A549 (cell line): ENCODE results near the gene ARHGAP4. TPM values are rescaled to one million over a fixed set of nuclear protein-coding genes. Genes with fewer than 3 reads are reported as not detected.

Experiments used
- ATAC-seq, 2 experiments: fragments of 200-7000 bp in 1 of 2; fragments of >200 bp in 1 of 2; cut with Nextera tagmentation in 1 of 2; cut with Tn5 transposase in 1 of 2; 3 replicates each; pipeline versions ENCODE4 v1.8.0 to v1.9.1; 2018 to 2020; ENCODE audit warnings: mild to moderate bottlenecking in 1 of 2, moderate library complexity in 1 of 2
- CTCF ChIA-PET: fragments of 300-600 bp; sonication (Branson Sonifier 250); formaldehyde crosslinking; extraction: SDS; loops from one replicate; lab custom pipeline; 2021; ENCODE audit warnings: antibody characterized with exemption, inconsistent platforms; lab: Yijun Ruan, JAX
- POLR2A ChIA-PET: fragments of 350-600 bp; formaldehyde crosslinking; extraction: SDS; loops from one replicate; lab custom pipeline; 2021; ENCODE audit warnings: antibody characterized with exemption, inconsistent platforms; lab: Yijun Ruan, JAX
- DNase-seq, 2 experiments: peaks; one replicate each; pipeline versions ENCODE4 v3.0.0 to v3.0.0-alpha.2; 2011 to 2016; ENCODE audit warnings: low read depth in 1 of 2, low spot score in 1 of 2
- FAIRE-seq: peaks from 2 replicates; lab custom pipeline; 2011; peaks lifted over from hg19 to GRCh38; lab: Jason Lieb, UNC
- H3K27ac ChIP-seq, 2 experiments: fragments of >200 bp; sonication (Bioruptor Twin); formaldehyde crosslinking; 3 replicates each; pipeline ENCODE4 v1.5.1; 2016 to 2017
- H3K4me1 ChIP-seq: fragments of >200 bp; sonication (Bioruptor Twin); formaldehyde crosslinking; 3 replicates; pipeline ENCODE4 v1.6.1; 2016
- H3K4me2 ChIP-seq: fragments of >200 bp; sonication (Bioruptor Twin); formaldehyde crosslinking; 3 replicates; pipeline ENCODE4 v1.6.1; 2016
- H3K4me3 ChIP-seq: fragments of >200 bp; sonication (Bioruptor Twin); formaldehyde crosslinking; 3 replicates; pipeline ENCODE4 v1.5.1; 2016
- H3K9me3 ChIP-seq: fragments of >200 bp; sonication (Bioruptor Twin); formaldehyde crosslinking; 3 replicates; pipeline ENCODE4 v1.6.1; 2016
- ATOH8 ChIP-seq: fragments of 250-450 bp; sonication (Bioruptor Pico); IDR thresholded peaks from 2 replicates; pipeline ENCODE4 v1.5.0; 2020; ENCODE audit warnings: low read depth, mild to moderate bottlenecking, moderate library complexity
- BCL3 ChIP-seq: fragments of >200 bp; sonication (Bioruptor Twin); formaldehyde crosslinking; IDR thresholded peaks from 3 replicates; pipeline ENCODE4 v1.6.1; 2016
- BHLHE40 ChIP-seq: IDR thresholded peaks from 2 replicates; pipeline ENCODE4 v1.6.1; 2012; ENCODE audit warnings: low read depth, low read length, inconsistent platforms
- CBX2 ChIP-seq: fragments of 200-600 bp; sonication (generic); IDR thresholded peaks from 2 replicates; pipeline ENCODE4 v1.6.1; 2016; ENCODE audit warnings: low read depth, mild to moderate bottlenecking, borderline replicate concordance
- CEBPB ChIP-seq, 2 experiments: fragments of >200 bp in 1 of 2; sonication (Bioruptor Twin) in 1 of 2; formaldehyde crosslinking in 1 of 2; IDR thresholded peaks; 2 replicates each; pipeline ENCODE4 v1.6.1; 2012 to 2016
- CHD2 ChIP-seq: fragments of 150-350 bp; IDR thresholded peaks from 2 replicates; pipeline ENCODE4 v1.6.1; 2014; ENCODE audit warnings: low read length; ENCODE audit not compliant: partially characterized antibody
- EHMT2 ChIP-seq: fragments of 200-600 bp; sonication (generic); IDR thresholded peaks from 2 replicates; pipeline ENCODE4 v1.6.1; 2016; ENCODE audit warnings: antibody characterized with exemption, low read depth, mild to moderate bottlenecking, moderate library complexity
- FOSB ChIP-seq: fragments of 250-450 bp; sonication (Bioruptor Pico); IDR thresholded peaks from 2 replicates; pipeline ENCODE4 v1.5.0; 2020; ENCODE audit warnings: mild to moderate bottlenecking, moderate library complexity
- FOSL2 ChIP-seq, 2 experiments: fragments of 450-650 bp in 1 of 2; fragments of >200 bp in 1 of 2; sonication (Bioruptor Twin) in 1 of 2; formaldehyde crosslinking; IDR thresholded peaks; 2 replicates each; pipeline versions ENCODE4 v1.5.0 to v1.6.1; 2016 to 2020; ENCODE audit warnings: mild to moderate bottlenecking in 1 of 2, moderate library complexity in 1 of 2
- GATA3 ChIP-seq: IDR thresholded peaks from 2 replicates; pipeline ENCODE4 v1.6.1; 2012; ENCODE audit warnings: borderline replicate concordance
- HEYL ChIP-seq: fragments of 250-450 bp; sonication (Bioruptor Pico); IDR thresholded peaks from 2 replicates; pipeline ENCODE4 v1.8.0; 2021; ENCODE audit warnings: mild to moderate bottlenecking, moderate library complexity
- HMGXB4 ChIP-seq: fragments of 250-450 bp; sonication (Bioruptor Pico); IDR thresholded peaks from 2 replicates; pipeline ENCODE4 v1.5.0; 2021; ENCODE audit warnings: mild to moderate bottlenecking, moderate library complexity, borderline replicate concordance
- JUN ChIP-seq, 2 experiments: fragments of >200 bp; sonication (Bioruptor Twin); formaldehyde crosslinking; IDR thresholded peaks; 2 replicates in 1 of 2; 3 replicates in 1 of 2; pipeline ENCODE4 v1.6.1; 2016 to 2017
- KDM1A ChIP-seq: fragments of 200-600 bp; sonication (generic); IDR thresholded peaks from 2 replicates; pipeline ENCODE4 v1.6.1; 2016; ENCODE audit warnings: low read depth, mild to moderate bottlenecking
- KDM5A ChIP-seq: fragments of 200-600 bp; sonication (generic); IDR thresholded peaks from 2 replicates; pipeline ENCODE4 v1.6.1; 2016; ENCODE audit warnings: antibody characterized with exemption, mild to moderate bottlenecking
- NFE2L2 ChIP-seq: fragments of 150-350 bp; conservative IDR thresholded peaks from 2 replicates; pipeline ENCODE4 v1.6.1; 2014; ENCODE audit warnings: low read length
- RARB ChIP-seq: fragments of 250-450 bp; sonication (Bioruptor Pico); IDR thresholded peaks from 2 replicates; pipeline ENCODE4 v1.8.0; 2021; ENCODE audit warnings: mild to moderate bottlenecking, moderate library complexity
- RFX5 ChIP-seq: fragments of 450-650 bp; IDR thresholded peaks from 2 replicates; pipeline ENCODE4 v1.7.1; 2014; ENCODE audit warnings: antibody characterized with exemption, mild to moderate bottlenecking, moderate library complexity
- RNF2 ChIP-seq: fragments of 200-600 bp; sonication (generic); IDR thresholded peaks from 2 replicates; pipeline ENCODE4 v1.6.1; 2016; ENCODE audit warnings: low read depth, mild to moderate bottlenecking, antibody characterized with exemption, moderate library complexity, borderline replicate concordance
- TP53 ChIP-seq: fragments of 250-450 bp; sonication (Bioruptor Pico); IDR thresholded peaks from 2 replicates; pipeline ENCODE4 v1.5.0; 2021; ENCODE audit warnings: mild to moderate bottlenecking, moderate library complexity
- ZC3H11A ChIP-seq: fragments of 450-650 bp; IDR thresholded peaks from 2 replicates; pipeline ENCODE4 v1.6.1; 2014; ENCODE audit warnings: antibody characterized with exemption, mild to moderate bottlenecking
- WGBS: methylation state at CpG from one replicate; pipeline ENCODE4 v1.1.6; 2017; ENCODE audit errors: missing lambda C conversion rate; 5-methylcytosine and 5-hydroxymethylcytosine counted together
- polyA plus RNA-seq, 4 experiments: library from polyadenylated mRNA; depleted of rRNA in 3 of 4; stranded (reverse); fragments of >200 nt; fragmentation: RNase III in 1 of 4; extraction: RNeasy Plus Mini Kit Qiagen cat#74134 plus additional on column Dnase treatment in 1 of 4; gene quantifications; 2 replicates in 3 of 4; 3 replicates in 1 of 4; pipeline ENCODE4 v1.2.3, GENCODE V29; 2011 to 2017
- TF ChIP-seq, protein P1 (sequence below): IDR thresholded peaks from 2 replicates; pipeline ENCODE4 v1.6.1; 2012
- TF ChIP-seq, protein P2 (sequence below): fragments of >200 bp; sonication (Bioruptor Twin); formaldehyde crosslinking; IDR thresholded peaks from 2 replicates; pipeline ENCODE4 v1.6.1; 2016
- TF ChIP-seq, protein P3 (sequence below): IDR thresholded peaks from 2 replicates; pipeline ENCODE4 v1.6.1; 2012; ENCODE audit warnings: low read depth, borderline replicate concordance

ARHGAP4 gene
- polyA plus RNA-seq, 2 of the 4 experiments (the other 2 are of a cell fraction), result 0.78 to 0.98 TPM

DNA sequence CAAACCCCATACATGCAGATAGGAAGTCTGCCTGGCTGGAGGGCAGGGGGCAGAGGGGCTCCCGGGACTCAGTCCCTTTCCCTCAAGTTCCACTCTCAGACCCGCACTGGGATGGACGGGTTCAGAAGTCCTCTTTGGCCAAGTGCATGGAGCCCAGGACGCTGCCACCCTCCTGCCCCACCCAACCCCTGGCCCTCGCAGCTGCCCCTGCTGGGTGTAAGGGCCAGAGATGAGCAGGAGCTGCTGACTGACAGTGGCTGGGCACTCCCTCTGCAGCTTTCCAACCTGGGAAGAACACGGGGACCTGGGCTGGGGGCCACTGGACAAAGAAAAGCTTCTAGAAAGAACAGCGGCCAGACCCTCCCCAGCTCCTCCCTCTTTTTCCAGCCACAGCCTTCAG, 43.5 kb downstream of the ARHGAP4 start:
- POLR2A ChIA-PET, result no interaction called here
- H3K4me1 ChIP-seq, result peaks cover 21% of the 10 kb centered on the region
- CTCF ChIA-PET, result interaction anchor here (1.2 kb wide), 1 partner anchor 9 kb away, joined by 3 read pairs; no protein-coding TSS in a partner anchor
- TF ChIP-seq RFX5, result no peak
- no peak for TF ChIP-seq FOSL2 (IDR thresholded peaks at IDR 0.05)
- TF ChIP-seq FOSL2 (CRISPR knock-in tag; IDR thresholded peaks at IDR 0.05), result no peak
- TF ChIP-seq, protein P1, sequence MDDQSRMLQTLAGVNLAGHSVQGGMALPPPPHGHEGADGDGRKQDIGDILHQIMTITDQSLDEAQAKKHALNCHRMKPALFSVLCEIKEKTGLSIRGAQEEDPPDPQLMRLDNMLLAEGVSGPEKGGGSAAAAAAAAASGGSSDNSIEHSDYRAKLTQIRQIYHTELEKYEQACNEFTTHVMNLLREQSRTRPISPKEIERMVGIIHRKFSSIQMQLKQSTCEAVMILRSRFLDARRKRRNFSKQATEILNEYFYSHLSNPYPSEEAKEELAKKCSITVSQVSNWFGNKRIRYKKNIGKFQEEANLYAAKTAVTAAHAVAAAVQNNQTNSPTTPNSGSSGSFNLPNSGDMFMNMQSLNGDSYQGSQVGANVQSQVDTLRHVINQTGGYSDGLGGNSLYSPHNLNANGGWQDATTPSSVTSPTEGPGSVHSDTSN, result no peak
- TF ChIP-seq JUN (IDR thresholded peaks at IDR 0.05), result no peak
- TF ChIP-seq CHD2, result no peak
- TF ChIP-seq ATOH8 (CRISPR knock-in tag), result no peak
- no peak for TF ChIP-seq KDM5A
- H3K9me3 ChIP-seq, result no peaks in the 10 kb centered on the region
- ATAC-seq (no peak), FAIRE-seq (no peak), DNase-seq (no peak)
- no peak overlapping the region for H3K27ac ChIP-seq
- WGBS, result no CpG with 5 or more reads among the region's 7 CpGs
- no peak overlapping the region for H3K4me3 ChIP-seq
- H3K4me2 ChIP-seq, result no peak overlapping the region

GRCh38 chrX:153882086-153882498, 44.0 kb downstream of the ARHGAP4 start:
- FAIRE-seq, result no peak
- no peak overlapping the region for H3K4me2 ChIP-seq
- ATAC-seq, result no peak
- 40% methylated on average over 1 of the region's 8 CpGs for WGBS
- no peak overlapping the region for H3K4me3 ChIP-seq
- ChIA-PET CTCF (no interaction called here), POLR2A (no interaction called here)
- H3K27ac ChIP-seq, result no peak overlapping the region
- H3K4me1 ChIP-seq, result peaks cover 21% of the 10 kb centered on the region
- H3K9me3 ChIP-seq, result no peaks in the 10 kb centered on the region
- no peak for DNase-seq
- no peak for TF ChIP-seq ATOH8 (CRISPR knock-in tag)
- TF ChIP-seq GATA3, result no peak
- TF ChIP-seq FOSB (CRISPR knock-in tag), result no peak
- no peak for TF ChIP-seq EHMT2
- TF ChIP-seq FOSL2 (IDR thresholded peaks at IDR 0.05), result no peak
- no peak for TF ChIP-seq FOSL2 (CRISPR knock-in tag; IDR thresholded peaks at IDR 0.05)
- TF ChIP-seq CEBPB (IDR thresholded peaks at IDR 0.05), result no peak
- TF ChIP-seq, protein P2, sequence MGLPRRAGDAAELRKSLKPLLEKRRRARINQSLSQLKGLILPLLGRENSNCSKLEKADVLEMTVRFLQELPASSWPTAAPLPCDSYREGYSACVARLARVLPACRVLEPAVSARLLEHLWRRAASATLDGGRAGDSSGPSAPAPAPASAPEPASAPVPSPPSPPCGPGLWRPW, result no peak

DNA sequence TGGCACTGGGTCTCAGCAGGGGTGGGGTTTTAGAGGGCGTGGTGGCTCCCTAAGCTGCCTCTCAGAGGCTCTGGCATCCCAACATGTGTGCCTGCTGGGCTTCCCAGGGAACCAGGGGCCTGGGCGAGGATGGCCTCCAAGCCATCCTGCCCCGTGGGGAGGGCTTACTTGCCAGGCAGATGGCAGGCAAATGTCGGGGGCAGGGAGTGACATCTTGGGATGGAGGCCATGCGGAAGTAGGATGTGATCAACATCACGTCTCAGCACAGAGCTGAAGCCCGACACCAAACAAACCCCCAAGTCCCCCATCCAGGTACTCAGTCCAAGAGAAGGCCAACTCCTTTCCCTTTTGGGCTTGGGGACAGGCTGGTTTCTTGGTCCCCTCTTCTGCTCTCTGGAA, 44.8 kb downstream of the ARHGAP4 start:
- TF ChIP-seq KDM1A, result no peak
- no peak for TF ChIP-seq RNF2
- no peak for TF ChIP-seq ATOH8 (CRISPR knock-in tag)
- no peak for TF ChIP-seq BCL3
- no peak for TF ChIP-seq KDM5A
- TF ChIP-seq HMGXB4 (CRISPR knock-in tag), result no peak
- TF ChIP-seq HEYL (CRISPR knock-in tag), result no peak
- no peak for TF ChIP-seq RARB (CRISPR knock-in tag)
- no peak for TF ChIP-seq BHLHE40
- no peak for TF ChIP-seq NFE2L2
- TF ChIP-seq ZC3H11A, result no peak
- TF ChIP-seq CBX2, result no peak
- TF ChIP-seq, protein P3, sequence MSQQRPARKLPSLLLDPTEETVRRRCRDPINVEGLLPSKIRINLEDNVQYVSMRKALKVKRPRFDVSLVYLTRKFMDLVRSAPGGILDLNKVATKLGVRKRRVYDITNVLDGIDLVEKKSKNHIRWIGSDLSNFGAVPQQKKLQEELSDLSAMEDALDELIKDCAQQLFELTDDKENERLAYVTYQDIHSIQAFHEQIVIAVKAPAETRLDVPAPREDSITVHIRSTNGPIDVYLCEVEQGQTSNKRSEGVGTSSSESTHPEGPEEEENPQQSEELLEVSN, result no peak
- TF ChIP-seq CHD2, result no peak
- no peak for TF ChIP-seq TP53 (CRISPR knock-in tag)
- DNase-seq, result no peak
- Histone ChIP-seq H3K9me3 (no peaks in the 10 kb centered on the region), H3K27ac (no peak overlapping the region), H3K4me3 (no peak overlapping the region), H3K4me2 (no peak overlapping the region), H3K4me1 (peaks cover 17% of the 10 kb centered on the region)
- 66% methylated on average over 6 of the region's 7 CpGs for WGBS
- no peak for FAIRE-seq
- CTCF ChIA-PET, result no interaction called here
- POLR2A ChIA-PET, result no interaction called here
- ATAC-seq, result no peak
